Psoas muscle (tissue), 8 donors: ENCODE data around the gene SIPA1L3. TPM values are rescaled to one million over a fixed set of nuclear protein-coding genes. Genes with fewer than 3 reads are reported as not detected.

Experiments
- ATAC-seq, 4 donors: fragments of 200-7000 bp; cut with Tn5 transposase; one replicate each; pipeline ENCODE4 v1.9.1; 2020; ENCODE audit warnings: moderate library complexity in 3 of 4, mild to moderate bottlenecking in 2 of 4
- DNase-seq, 2 donors: peaks; one replicate each; pipeline ENCODE4 v3.0.0-alpha.2; 2020
- H3K27ac ChIP-seq: fragments of 200-600 bp; one replicate; pipeline ENCODE4 v1.8.0; 2022
- H3K27me3 ChIP-seq, 3 donors: fragments of 200-600 bp in 1 of 3; one replicate each; pipeline versions ENCODE4 v1.6.1 to v1.8.0; 2013 to 2022; ENCODE audit warnings: low read length in 2 of 3, mild to moderate bottlenecking in 2 of 3, moderate library complexity in 1 of 3; ENCODE audit not compliant: insufficient read depth in 3 of 3
- H3K36me3 ChIP-seq, 2 donors: fragments of 200-600 bp in 1 of 2; one replicate each; pipeline versions ENCODE4 v1.6.1 to v1.8.0; 2013 to 2022; ENCODE audit warnings: low read depth in 1 of 2, mild to moderate bottlenecking in 1 of 2, moderate library complexity in 1 of 2; ENCODE audit not compliant: insufficient read depth in 1 of 2
- H3K4me1 ChIP-seq: fragments of 200-600 bp; one replicate; pipeline ENCODE4 v1.8.0; 2022
- H3K4me3 ChIP-seq: fragments of 200-600 bp; one replicate; pipeline ENCODE4 v1.8.0; 2022; ENCODE audit warnings: mild to moderate bottlenecking
- H3K9me3 ChIP-seq: fragments of 200-600 bp; one replicate; pipeline ENCODE4 v1.8.0; 2022
- CTCF ChIP-seq: fragments of 200-600 bp; IDR thresholded peaks from one replicate; pipeline ENCODE4 v1.8.0; 2022; ENCODE audit warnings: antibody characterized with exemption
- WGBS, 3 donors: extraction: QIAGEN DNeasy Blood & Tissue Kit; methylation state at CpG; one replicate each; pipeline versions ENCODE4 v1.1.6 to v1.1.7; 2013; 5-methylcytosine and 5-hydroxymethylcytosine counted together
- intact Hi-C, 2 donors: fragments of 100-400 bp; cut with DNase I; formaldehyde crosslinking; loops; one replicate each; pipeline versions ENCODE4 v1.11.0 to v1.14.2; 2022
- polyA plus RNA-seq, 3 donors: library from polyadenylated mRNA; stranded (reverse); fragments of 200-250 nt; gene quantifications; one replicate each; pipeline ENCODE4 v1.2.3, GENCODE V29; 2013
- total RNA-seq, 4 donors: library from RNA; stranded (reverse); fragmentation: NEBNext Ultra II Directional in 2 of 4; extraction: Animal tissue kit (Norgen Biotek cat#: 25700) in 2 of 4; gene quantifications; one replicate each; pipeline versions ENCODE4 v1.2.1 to v1.2.4, GENCODE V29; 2021 to 2023
- donor health status: healthy with polysubstance abuse.
- donor health status: DM: no; HTN: no; CAD: no; lungs with moderate emphysema.
- donor health status: Bipolar disorder and iron deficiency.
- donor health status: healthy.
- donor health status: DM: yes; HTN: yes; CAD: no.
- donor health status: DM: no; HTN: no; CAD: no.
- donor health status: DM: no; HTN: no; CAD: no.
- donor health status: DM: yes; HTN: yes; CAD: no.

Gene SIPA1L3
- total and polyA plus RNA-seq, 7 donors: 2.9 to 28.2 (median 8.3) TPM

GRCh38 chr19:38252941-38253691 is 346.1 kb downstream of the SIPA1L3 start:
- intact Hi-C loops: no loop called here
- peak in 2 of 4 donors; percentile 8 to 28 for ATAC-seq
- Histone ChIP-seq H3K9me3 (no peaks in the 10 kb centered on the region), H3K4me3 (peak overlapping the region; percentile 61), H3K27ac (peak overlapping the region; percentile 74), H3K4me1 (no peaks in the 10 kb centered on the region), H3K36me3 (no peaks in the 10 kb centered on the region), H3K27me3 (peaks cover 0 to 46% (median 6%) of the 10 kb centered on the region in 3 donors)
- 13 to 25% (median 15%) methylated on average over 19 to 21 of the region's 21 CpGs for WGBS, 3 donors
- DNase-seq: peak in 1 of 2 donors; percentile 57
- no peak for TF ChIP-seq CTCF

- WGBS, 3 donors: 50 to 81% (median 57%) methylated on average over 5 of the region's 5 CpGs
- Histone ChIP-seq H3K27me3 (peaks cover 0 to 46% (median 6%) of the 10 kb centered on the region in 3 donors), H3K27ac (peak overlapping the region; percentile 74), H3K36me3 (no peaks in the 10 kb centered on the region), H3K4me3 (peak overlapping the region; percentile 61), H3K9me3 (no peaks in the 10 kb centered on the region), H3K4me1 (no peaks in the 10 kb centered on the region)
- ATAC-seq: no peak
- no peak for DNase-seq
- intact Hi-C loops: no loop called here
- no peak for TF ChIP-seq CTCF
Observed at GRCh38 chr19:38253788-38254187, 346.8 kb downstream of the SIPA1L3 start.

- intact Hi-C loops: no loop called here
- 47 to 54% (median 51%) methylated on average over 17 of the region's 17 CpGs for WGBS, 3 donors
- no peak for TF ChIP-seq CTCF
- DNase-seq (peak in 1 of 2 donors; percentile 53), ATAC-seq (no peak)
- peaks cover 0 to 46% (median 6%) of the 10 kb centered on the region in 3 donors for H3K27me3 ChIP-seq
- peak overlapping the region; percentile 69 for H3K27ac ChIP-seq
- peak overlapping the region; percentile 61 for H3K4me3 ChIP-seq
- no peaks in the 10 kb centered on the region for H3K9me3 ChIP-seq
- H3K36me3 ChIP-seq: no peaks in the 10 kb centered on the region
- no peaks in the 10 kb centered on the region for H3K4me1 ChIP-seq
Observed at GRCh38 chr19:38255383-38256014, 348.5 kb downstream of the SIPA1L3 start.

Other genes starting within 250 kb of the SIPA1L3 start
- 1 to 10 TPM; 1.2 to 5.8 (median 1.9) TPM for gene ZNF607, start 187.4 kb upstream of the SIPA1L3 start, total RNA-seq
- 1 to 10 TPM; 1.4 to 3.5 (median 1.5) TPM for gene ZNF607, start 187.4 kb upstream of the SIPA1L3 start, polyA plus RNA-seq
- 1 to 10 TPM; 4.1 to 9.7 (median 6.5) TPM for gene ZNF573, start 127.6 kb upstream of the SIPA1L3 start, total RNA-seq
- 1 to 10 TPM in 2 of 3 donors, under 1 TPM in 1; 0.81 to 9.2 (median 1.1) TPM for gene ZNF573, start 127.6 kb upstream of the SIPA1L3 start, polyA plus RNA-seq
- gene WDR87, start 614 bp upstream of the SIPA1L3 start, total RNA-seq: not detected
- under 1 TPM in 1 of 3 donors, not detected in 2; under 0.01 TPM for gene WDR87, start 614 bp upstream of the SIPA1L3 start, polyA plus RNA-seq